ENCODE data around the gene SEC11A.
"Not testable (repeated sequence)": the region's sequence is repeated elsewhere in the genome, so short reads cannot be mapped to it uniquely, and the experiment has no call there.

Gene SEC11A

DNA sequence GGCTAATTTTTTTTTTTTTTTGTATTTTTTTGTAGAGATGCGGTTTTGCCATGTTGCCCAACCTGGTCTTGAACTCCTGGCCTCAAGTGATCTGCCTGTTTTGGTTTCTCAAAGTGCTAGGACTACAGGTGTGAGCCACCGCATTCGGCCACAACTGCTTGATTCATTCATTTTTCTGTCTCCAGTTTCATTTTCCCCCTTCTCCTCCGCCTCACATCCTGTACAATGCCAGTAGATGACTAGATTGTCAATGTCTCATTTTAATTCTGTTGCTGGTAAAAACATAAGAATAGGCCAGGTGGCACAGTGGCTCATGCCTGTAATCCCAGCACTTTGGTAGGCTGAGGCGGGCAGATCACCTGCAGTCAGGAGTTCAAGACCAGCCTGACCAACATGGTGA lies 20.4 kb upstream of the SEC11A start:
- DNase-seq, result peak; percentile 79

DNA sequence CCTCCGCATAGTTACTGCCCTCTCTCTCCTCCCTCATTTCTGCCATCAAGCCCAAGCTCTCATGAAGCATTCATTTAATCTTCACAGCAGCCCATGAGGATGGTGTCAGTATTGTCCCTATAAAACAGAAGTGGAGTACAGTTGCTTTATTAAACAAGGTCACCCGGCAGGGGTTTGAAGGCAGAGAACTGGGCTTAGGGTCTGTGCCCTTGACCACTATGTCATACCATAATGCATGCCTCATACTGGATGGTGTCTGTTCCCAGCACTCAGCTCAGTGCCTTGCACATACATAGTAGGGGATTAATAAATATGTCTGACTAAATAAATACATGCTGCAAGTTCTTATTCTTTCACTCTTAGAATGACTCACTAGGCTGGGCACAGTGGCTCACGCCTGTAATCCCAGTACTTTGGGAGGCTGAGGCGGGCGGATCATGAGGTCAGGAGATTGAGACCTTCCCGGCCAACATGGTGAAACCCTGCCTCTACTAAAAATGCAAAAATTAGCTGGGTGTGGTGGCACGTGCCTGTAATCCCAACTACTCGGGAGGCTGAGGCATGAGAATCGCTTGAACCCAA lies 19.6 kb upstream of the SEC11A start:
- DNase-seq, result peak; percentile 39

DNA sequence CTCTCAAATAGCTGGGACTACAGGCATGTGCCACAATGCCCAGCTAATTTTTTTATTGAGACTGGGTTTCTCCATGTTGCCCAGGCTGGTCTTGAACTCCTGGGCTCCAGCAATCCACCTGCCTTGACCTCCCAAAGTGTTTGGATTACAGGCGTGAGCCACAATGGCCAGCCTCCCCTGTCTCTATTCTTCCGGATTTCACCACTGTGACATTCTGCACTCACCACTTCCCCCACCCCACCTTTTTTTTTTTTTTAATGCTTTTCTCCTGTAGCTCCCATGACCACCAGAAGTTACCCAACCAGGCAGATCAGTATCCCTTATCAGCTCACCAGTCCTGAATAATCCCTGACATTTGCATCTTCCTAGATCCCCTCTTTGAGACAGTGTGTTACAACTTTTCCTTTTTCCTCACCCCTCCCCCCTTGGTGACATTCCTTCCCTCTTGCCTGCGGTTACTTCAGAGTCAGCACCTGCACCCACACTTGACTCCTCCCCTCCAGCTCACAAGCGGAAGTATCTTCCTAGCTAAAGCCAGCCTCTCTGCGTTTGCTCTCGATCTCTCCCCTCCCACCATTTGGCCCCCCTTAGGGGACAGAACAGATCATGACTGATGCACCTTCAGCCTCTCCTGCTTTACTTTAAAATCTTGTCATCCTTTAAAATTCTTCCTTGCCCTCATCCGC lies 19.0 kb upstream of the SEC11A start:
- DNase-seq, result peak; percentile 78

DNA sequence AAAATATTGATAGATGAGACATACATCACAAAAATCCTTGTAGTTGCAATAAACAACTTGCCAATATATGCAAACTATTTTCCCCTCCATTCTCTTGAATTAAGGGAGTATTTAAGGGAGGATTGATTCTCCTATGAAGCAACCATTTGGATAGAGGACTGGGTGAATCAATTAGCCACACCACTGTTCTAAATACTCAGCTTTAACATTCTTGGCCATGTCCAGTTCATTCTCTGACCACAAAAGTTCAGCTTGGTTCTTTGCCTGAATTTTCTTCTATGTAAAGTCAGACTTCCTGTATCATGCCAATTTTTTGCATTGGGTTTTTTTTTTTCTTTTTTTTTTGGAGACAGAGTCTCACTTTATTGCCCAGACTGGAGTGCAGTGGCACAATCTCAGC lies 15.8 kb upstream of the SEC11A start:
- DNase-seq, result no peak

DNA sequence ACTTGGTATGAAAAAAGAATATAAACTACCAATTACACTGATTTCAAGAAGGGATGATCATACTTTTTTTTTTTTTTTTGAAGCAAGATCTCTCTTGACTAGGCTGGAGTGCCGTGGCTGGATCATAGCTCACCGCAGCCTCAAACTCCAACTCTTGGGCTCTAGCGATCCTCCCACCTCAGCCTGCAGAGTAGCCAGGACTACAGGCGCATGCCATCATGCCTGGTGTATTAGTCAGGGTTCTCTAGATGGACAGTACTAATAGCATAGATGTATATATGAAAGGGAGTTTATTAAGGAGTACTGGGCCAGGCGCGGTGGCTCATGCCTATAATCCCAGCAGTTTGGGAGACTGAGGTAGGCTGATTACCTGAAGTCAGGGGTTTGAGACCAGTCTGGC lies 11.5 kb upstream of the SEC11A start:
- no peak for DNase-seq

DNA sequence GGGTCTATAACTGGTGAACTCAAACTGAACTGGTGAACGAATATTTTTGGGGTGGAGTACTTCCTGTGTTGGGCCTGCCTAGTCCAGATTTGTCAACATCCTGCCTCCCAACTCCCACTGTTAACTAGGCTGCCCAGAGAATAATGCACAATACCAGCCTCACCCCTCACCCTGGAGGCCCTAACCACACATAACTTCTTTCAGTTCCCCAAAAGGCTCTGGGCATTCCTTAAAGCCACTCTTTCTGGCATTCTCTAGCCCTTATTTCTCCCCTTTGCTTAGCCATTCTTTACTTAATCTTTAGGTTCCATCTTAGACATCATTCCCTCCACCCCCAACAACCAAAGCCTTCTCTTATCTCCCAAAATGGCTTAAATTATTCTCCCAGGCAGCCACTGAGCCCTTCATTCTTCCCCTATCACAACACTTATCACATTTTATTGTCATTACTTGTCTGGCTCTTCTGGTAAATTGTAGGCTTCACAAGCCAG lies 9.1 kb upstream of the SEC11A start:
- DNase-seq, result no peak

DNA sequence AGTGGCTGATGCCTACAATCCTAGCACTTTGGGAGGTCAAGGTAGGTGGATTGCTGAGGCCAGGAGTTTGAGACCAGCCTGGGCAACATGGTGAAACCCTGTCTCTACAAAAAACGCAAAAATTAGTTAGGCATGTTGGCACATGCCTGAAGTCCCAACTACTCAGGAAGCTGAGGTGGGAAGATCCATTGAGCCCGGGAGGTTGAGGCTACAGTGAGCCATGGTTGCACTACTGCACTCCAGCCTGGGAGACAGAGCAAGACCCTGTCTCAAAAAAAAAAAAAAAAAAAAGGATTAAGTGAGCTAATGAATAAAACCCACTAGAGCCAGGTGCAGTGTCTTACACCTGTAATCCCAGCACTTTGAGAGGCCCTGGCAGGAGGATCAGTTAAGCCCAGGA lies 6.7 kb upstream of the SEC11A start:
- DNase-seq, result no peak

DNA sequence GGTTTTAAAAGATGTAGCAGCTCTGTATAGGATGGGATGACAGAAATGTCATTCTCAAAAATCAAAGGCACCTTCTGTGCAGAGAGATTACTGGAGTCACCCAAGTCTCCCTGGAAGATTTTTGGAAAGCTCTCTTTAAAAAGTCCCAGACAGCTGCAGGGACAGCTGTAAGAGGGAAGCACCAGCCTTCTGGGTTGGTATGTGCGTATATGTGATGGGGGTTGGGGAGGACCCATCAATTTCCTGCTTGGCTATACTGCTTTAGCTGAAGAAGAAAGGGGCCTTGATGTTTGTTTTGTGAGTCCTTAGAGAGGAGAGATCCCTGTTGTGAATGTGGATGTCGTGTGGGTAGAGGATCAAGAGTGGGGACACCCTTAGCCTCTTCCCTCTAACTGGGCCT lies 5.4 kb upstream of the SEC11A start:
- no peak for DNase-seq

DNA sequence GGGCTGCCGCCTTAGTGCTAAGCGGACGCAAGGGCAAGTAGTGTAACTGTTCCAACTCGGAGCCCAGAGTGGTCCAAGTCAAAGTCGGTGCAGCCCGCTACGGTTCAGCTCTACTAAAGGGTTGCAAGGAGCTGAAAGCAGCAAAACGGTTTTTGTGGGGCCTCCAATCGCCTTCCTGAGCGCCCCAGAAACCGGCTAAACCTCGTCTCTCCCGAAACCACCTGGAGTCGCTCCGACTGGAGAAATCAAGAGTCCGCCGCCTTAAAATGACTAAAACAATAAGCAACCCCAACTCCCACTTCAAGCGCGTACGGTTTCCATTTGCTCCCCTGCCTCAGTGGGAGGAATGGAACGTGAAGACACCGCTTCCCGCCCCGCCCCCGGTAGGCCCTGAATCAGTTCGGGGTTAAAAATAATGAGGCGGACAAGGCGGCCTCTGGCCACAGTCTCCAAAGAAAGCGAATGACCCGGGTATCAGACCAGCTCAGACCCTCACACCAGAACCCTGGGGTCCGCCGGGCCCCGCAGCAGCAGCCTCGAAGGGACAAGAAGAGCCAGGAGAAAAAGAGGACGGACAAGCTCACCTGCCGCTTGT lies 401 bp downstream of the SEC11A start:
- DNase-seq, result peak; percentile 68

DNA sequence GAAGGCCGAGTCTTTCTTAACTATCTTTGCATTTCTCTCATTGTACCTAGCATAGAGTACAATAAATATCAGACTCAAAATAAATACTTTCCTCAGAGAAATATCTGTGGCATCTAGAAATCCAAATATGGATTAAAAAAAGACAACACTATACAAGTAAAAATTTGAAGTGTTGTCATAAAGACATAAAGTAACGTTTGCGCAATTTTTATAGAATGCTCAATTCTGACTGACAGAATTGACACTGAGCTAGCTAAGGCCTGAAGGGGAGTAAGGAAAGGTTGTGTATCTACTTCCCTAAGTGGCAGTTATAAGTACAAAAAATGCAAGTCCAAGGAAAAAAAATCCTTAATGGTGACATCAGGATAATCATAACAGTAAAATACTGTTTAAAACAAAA lies 1.1 kb downstream of the SEC11A start:
- no peak for DNase-seq

DNA sequence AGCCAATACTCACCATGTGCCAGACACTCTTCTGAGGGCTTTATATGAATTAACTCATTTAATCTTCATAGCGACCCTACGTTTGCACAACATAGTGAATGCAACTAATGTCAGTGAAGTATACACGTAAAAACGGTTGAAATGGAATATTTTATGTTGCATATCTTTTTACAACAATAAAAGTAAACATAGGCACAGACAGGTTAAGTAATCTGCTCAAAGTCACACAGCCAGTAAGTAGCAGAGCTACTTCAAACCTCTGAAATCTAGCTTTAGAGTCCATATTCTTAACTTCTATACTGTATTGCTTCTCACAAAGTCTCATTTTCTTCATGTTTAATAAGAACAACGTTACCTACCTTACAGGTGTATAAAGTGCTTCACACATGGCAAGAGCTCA lies 1.6 kb downstream of the SEC11A start:
- no peak for DNase-seq

DNA sequence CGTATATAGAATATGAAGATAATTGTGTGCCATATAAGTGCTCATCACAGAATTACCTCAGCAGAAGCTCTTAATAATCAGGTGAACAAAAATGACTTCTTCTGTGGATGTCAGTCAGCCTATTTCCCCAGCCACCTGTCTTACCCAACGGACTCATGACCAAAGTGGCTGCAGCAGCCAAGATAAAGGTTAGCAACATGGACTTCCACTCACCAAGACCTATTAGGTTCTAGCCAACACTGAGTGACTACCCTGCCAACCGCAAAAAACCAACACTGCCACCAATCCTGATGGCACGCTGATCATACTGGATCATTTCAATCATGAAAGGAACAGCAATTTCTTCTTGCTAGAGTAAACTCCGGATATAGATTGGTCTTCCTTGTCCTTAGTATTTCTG lies 12.1 kb downstream of the SEC11A start:
- DNase-seq, result no peak

DNA sequence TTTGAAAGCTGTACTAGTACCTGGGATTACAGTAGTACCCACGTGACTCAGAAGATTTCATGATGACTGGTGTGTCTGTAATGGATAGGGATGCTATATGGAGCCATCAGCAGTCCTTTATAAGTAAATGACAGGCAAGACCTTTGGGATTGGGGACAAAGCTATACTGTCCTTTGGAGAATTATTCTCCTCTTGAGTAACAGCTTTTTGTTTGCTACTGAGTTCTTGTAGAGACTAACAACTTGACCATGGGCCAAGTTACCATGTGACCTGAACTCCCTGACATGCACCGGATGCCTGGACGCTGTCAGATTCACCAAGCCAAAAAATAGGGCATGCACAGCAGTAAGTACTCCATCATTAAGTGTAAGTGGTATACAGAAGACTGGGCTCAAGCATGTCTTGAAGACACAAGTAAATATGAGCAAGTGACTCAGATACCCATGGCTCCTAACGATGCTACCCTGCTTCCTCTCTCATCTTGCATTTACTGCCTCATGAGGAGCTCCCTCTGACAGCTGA lies 12.9 kb downstream of the SEC11A start:
- DNase-seq, result no peak

DNA sequence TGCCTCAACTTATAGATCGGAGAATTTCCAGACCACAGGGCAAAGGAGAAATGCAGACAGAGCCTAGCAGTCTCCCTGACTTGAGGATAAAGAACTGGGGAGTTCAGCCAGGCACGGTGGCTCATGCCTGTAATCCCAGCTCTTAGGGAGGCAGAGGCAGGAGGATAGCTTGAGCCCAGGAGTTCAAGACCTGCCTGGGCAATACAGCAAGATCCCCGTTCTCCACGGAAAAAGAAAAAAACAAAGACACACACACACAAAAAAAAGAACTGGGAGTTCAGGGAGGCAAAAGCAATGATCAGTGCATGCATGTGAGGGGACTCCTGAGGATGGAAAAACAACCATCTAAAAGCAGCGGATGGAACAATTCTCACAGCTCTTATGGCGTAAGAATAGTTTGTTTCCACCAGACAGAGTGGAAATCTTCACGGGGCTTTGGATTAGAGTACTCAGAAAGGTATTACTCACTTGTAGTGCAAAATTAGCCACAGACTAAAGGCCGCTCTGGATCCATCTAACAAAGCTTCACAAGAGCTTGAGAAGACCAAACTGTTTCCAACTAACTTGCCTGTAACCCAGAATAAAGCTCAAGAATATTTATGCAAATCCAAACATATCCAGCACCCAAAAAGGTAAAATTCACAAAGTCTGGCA lies 16.3 kb downstream of the SEC11A start:
- peak; percentile 21 for DNase-seq

DNA sequence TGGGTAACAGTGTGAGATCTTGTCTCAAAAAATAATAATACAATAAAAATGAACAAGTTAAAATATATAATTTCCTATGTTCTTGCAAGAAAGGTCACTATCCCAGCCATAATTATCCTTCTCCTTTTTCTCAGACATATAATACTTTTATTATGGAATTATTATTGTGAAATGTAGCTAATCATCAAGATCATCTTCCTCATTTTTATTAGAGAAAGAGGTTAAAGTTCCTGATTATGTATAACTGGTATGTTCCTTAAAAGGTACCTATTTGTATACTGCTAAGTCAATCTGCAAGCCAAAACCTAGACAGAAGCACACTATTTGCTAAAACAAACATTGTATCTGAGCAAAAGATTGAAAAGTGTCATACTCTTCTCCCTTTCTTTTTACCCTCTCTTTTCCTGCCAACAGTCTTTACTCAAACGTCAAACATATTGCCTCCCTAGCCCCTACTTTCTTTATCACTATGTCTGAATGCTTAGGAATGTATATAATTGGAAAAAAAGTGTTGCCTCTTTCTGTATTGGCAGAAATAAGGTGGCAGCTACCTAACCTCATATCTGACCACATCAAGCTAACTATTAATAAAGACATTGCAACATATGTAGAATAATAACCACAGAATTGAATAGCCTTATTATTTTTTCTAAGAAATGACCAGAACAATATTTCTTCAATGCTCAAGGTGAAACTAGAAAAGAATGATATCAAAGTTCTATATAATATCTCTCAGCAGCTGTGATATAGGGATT lies 18.5 kb downstream of the SEC11A start:
- DNase-seq, result no peak

DNA sequence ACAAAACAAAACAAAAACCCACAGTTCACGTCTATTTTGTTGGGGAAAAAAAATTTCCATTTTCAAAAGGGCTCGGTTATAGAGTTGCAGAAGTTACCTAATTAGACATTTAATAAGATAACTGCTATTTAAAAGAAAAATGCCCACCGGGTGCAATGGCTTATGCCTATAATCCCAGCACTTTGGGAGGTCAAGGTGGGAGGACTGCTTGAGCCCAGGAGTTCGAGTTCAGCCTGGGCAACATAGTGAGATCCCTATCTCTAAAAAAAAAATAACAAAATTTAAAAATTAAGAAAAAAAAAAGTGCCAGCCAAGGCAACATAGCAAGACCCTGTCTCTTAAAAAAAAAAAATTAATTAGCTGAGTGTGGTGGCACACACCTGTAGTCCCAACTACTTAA lies 19.2 kb downstream of the SEC11A start:
- no peak for DNase-seq

DNA sequence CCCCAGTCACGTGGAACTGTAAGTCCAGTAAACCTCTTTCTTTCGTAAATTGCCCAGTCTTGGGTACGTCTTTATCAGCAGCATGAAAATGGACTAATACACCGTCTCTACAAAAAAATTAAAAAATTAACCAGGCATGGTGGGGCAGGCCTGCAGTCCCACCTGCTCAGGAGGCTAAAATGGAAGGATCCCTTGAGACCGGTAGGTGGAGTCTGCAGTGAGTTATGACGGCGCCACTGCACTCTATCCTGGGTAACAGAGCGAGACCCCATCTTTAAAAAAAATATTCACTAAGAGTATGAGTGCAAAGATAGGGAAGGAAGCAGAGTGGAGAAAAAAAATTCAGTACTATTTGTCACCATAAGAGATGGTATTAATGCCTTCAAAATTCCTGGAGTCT lies 25.6 kb downstream of the SEC11A start:
- no peak for DNase-seq

DNA sequence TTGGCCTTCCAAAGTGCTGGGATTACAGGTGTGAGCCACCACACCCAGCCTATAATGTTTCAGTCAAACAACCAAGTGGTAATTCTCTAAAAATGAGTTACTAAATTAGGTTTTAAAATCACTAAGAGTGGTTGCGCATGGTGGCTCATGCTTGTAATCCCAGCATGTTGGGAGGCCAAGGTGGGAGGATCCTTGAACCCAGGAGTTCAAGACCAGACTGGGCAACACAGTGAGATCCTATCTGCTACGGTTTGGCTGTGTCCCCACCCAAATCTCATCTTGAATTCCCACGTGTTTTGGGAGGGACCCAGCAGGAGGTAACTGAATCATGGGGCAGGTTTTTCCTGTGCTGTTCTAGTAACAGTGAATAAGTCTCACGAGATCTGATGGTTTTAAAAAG lies 26.1 kb downstream of the SEC11A start:
- DNase-seq, result no peak

DNA sequence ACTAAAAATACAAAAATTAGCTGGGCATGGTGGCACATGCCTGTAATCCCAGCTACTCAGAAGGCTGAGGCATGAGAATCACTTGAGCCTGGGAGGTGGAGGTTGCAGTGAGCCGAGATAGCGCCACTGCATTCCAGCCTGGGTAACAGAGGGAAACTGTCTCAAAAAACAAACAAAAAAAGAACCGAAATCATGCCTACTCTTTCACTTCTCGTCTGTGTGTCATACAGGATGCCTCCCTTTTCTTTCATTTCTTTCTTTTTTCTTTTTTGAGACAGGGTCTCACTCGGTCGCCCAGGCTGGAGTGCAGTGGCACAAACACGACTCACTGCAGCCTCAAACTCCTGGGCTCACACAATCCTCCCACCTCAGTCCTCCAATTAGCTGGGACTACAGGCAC lies 29.5 kb downstream of the SEC11A start:
- not testable (repeated sequence) for DNase-seq

DNA sequence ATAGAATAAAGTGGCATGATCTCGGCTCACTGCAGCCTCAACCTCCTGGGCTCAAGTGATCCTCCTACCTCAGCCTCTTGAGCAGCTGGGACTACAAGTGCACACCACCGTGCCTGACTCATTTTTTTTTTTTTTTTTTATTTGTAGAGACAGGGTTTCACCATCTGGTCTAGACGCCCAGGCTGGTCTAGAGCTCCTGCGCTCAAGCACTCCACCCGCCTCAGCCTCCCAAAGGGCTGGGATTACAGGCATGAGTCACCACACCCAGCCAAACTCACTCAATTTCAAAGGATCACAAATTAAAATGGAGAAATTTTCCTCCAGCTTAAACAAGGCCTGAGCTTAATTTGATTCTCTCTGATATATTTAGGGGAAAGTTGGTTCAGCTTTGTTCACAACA lies 30.6 kb downstream of the SEC11A start:
- DNase-seq, result no peak

DNA sequence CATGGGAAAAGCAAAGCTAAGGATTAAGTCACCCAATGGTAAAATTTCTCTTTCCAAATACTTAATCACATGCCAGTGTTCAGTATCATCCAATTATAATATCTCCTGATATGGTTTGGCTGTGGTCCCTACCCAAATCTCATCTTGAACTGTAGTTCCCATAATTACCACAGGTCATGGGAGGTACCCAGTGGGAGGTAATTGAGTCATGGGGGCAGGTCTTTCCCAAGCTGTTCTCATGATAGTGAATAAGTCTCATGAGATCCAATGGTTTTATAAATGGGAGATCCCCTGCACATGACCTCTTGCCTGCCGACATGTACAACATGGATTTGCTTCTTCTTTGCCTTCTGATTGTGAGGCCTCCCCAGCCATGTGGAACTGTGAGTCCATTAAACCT lies 31.8 kb downstream of the SEC11A start:
- DNase-seq, result no peak

DNA sequence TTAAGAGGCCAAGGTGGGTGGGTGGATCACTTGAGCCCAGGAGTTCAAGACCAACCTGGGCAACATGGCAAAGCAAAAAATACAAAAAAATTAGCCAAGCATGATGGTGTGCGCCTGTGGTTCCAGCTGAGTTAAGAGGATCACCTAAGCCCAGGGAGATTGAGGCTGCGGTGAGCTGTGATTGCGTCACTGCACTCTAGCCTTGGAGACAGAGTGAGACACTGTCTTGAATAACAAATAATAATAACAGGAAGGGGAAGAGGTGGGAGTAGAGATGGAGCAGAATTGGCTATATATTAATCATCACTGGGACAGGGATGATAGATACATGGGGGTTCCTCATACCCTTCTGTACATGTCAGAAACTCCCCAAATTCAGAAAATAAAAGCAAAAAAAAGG lies 34.1 kb downstream of the SEC11A start:
- peak; percentile 59 for DNase-seq

DNA sequence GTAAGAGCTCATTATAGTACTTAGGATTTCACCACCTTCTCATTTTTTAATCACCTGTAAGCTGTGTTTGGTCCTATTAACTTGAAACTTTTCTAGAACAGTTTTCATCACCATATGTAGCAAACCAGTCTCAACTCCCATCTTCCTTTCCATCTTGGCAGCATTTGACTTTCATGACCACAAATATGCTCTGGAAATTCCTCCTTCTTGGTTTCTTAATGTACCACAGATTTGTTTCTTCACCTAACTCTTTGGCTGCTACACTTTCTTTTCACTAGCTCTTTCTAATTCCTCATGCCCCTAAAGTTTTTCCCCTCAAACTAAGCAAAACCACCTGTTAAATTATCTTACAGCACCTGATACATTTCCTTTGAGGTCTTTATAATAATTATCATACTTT lies 44.7 kb downstream of the SEC11A start:
- no peak for DNase-seq

Measured in stimulated activated CD4-positive, alpha-beta T cell treated with anti-CD3 and anti-CD28 coated beads, Interleukin-4, amount 100 ng/mL, for 24 hours (primary cell).